ENCODE measurements around the gene SIT1. TPM values are rescaled to one million over a fixed set of nuclear protein-coding genes. Genes with fewer than 3 reads are reported as not detected.
A peak's percentile ranks its signal among the peaks of the same experiment; 100 is the strongest.

SIT1 gene
- total and polyA plus RNA-seq, 2 experiments from 2014 or later = 13.2 to 14.7 TPM

GRCh38 chr9:35667939-35668338 lies 17.2 kb upstream of the SIT1 start:
- no peak for TF ChIP-seq ZNF114 (CRISPR knock-in tag; IDR thresholded peaks at IDR 0.05)
- no peaks in the 10 kb centered on the region; the same call in 2 of the 3 replicates for H3K9me3 Mint-ChIP-seq
- H3K4me2 ChIP-seq = no peak overlapping the region
- H2AFZ ChIP-seq = no peak overlapping the region
- H3K4me1 Mint-ChIP-seq = peaks cover 20% of the 10 kb centered on the region
- H3K27ac Mint-ChIP-seq = no peak overlapping the region
- ATAC-seq (no peak), DNase-seq (ENCODE audit: low spot score) (no peak)
- peaks cover 12% of the 10 kb centered on the region for H3K9me2 ChIP-seq (ENCODE audit: insufficient read depth)
- H3K27ac ChIP-seq (ENCODE audit: low read depth) = no peak overlapping the region
- no peaks in the 10 kb centered on the region for H3K27me3 ChIP-seq (ENCODE audit: insufficient read depth)
- no peak overlapping the region for H3K4me3 ChIP-seq
- H3K4me1 ChIP-seq (ENCODE audit: insufficient read depth) = peaks cover 15% of the 10 kb centered on the region
- H3K4me3 Mint-ChIP-seq = no peak overlapping the region
- H3F3A ChIP-seq (replicated peaks; ENCODE audit: low read depth) = 0 out of 2 replicates have a peak, but pooled peaks cover 13% of the 10 kb centered on the region
- H3K36me3 Mint-ChIP-seq (ENCODE audit: low read depth) = peaks cover 5% of the 10 kb centered on the region
- H3K36me3 ChIP-seq (ENCODE audit: insufficient read depth) = no peaks in the 10 kb centered on the region
- H3K79me2 ChIP-seq (replicated peaks; ENCODE audit: insufficient read depth) = peaks cover 8% of the 10 kb centered on the region; the same call in 1 of the 2 replicates
- peaks cover 6% of the 10 kb centered on the region for H3K27me3 Mint-ChIP-seq (ENCODE audit: insufficient read depth, low read depth, poor library complexity)
- no peaks in the 10 kb centered on the region for H4K20me1 ChIP-seq (replicated peaks; ENCODE audit: insufficient read depth)

- no peak for DNase-seq (ENCODE audit: low spot score)
- no peak for ATAC-seq
- H3K79me2 ChIP-seq (replicated peaks; ENCODE audit: insufficient read depth) = peaks cover 8% of the 10 kb centered on the region; the same call in 1 of the 2 replicates
- H3K4me3 ChIP-seq = no peak overlapping the region
- peaks cover 15% of the 10 kb centered on the region for H3K4me1 ChIP-seq (ENCODE audit: insufficient read depth)
- H3K27me3 ChIP-seq (ENCODE audit: insufficient read depth) = no peaks in the 10 kb centered on the region
- H3K4me2 ChIP-seq = no peak overlapping the region
- peaks cover 12% of the 10 kb centered on the region for H3K9me2 ChIP-seq (ENCODE audit: insufficient read depth)
- H3K9me3 Mint-ChIP-seq = no peaks in the 10 kb centered on the region; the same call in 2 of the 3 replicates
- no peak overlapping the region for H3K27ac Mint-ChIP-seq
- peaks cover 28% of the 10 kb centered on the region for H3K4me1 Mint-ChIP-seq
- no peak for TF ChIP-seq ETS1 (IDR thresholded peaks at IDR 0.05)
- TF ChIP-seq CREB1 (CRISPR knock-in tag; IDR thresholded peaks at IDR 0.05; ENCODE audit: low read depth) = no peak
- no peak for TF ChIP-seq ZNF114 (CRISPR knock-in tag; IDR thresholded peaks at IDR 0.05)
- no peak for TF ChIP-seq CTCF (conservative IDR thresholded peaks at IDR 0.05; ENCODE audit: low read depth in 2 of 2)
- no peak overlapping the region for H3K4me3 Mint-ChIP-seq
- peaks cover 7% of the 10 kb centered on the region; the same call in 1 of the 2 replicates for H3K36me3 ChIP-seq (ENCODE audit: insufficient read depth)
- peaks cover 10% of the 10 kb centered on the region for H3K27me3 Mint-ChIP-seq (ENCODE audit: insufficient read depth, low read depth, poor library complexity)
- H3K36me3 Mint-ChIP-seq (ENCODE audit: low read depth) = peaks cover 19% of the 10 kb centered on the region
- no peak overlapping the region for H2AFZ ChIP-seq
- H3F3A ChIP-seq (replicated peaks; ENCODE audit: low read depth) = 0 out of 2 replicates have a peak, but pooled peaks cover 13% of the 10 kb centered on the region
- H3K27ac ChIP-seq (ENCODE audit: low read depth) = no peak overlapping the region
- H4K20me1 ChIP-seq (replicated peaks; ENCODE audit: insufficient read depth) = no peaks in the 10 kb centered on the region
Measured at GRCh38 chr9:35666549-35666948, 15.8 kb upstream of the SIT1 start.

GRCh38 chr9:35666045-35666444 lies 15.3 kb upstream of the SIT1 start:
- H3K9me3 Mint-ChIP-seq = no peaks in the 10 kb centered on the region; the same call in 2 of the 3 replicates
- Histone ChIP-seq H3K4me2 (no peak overlapping the region), H4K20me1 (replicated peaks; ENCODE audit: insufficient read depth) (no peaks in the 10 kb centered on the region), H3F3A (replicated peaks; ENCODE audit: low read depth) (0 out of 2 replicates have a peak, but pooled peaks cover 13% of the 10 kb centered on the region), H3K4me3 (no peak overlapping the region), H3K4me1 (ENCODE audit: insufficient read depth) (peaks cover 15% of the 10 kb centered on the region), H3K36me3 (ENCODE audit: insufficient read depth) (peaks cover 8% of the 10 kb centered on the region; the same call in 1 of the 2 replicates), H3K27me3 (ENCODE audit: insufficient read depth) (no peaks in the 10 kb centered on the region), H3K27ac (ENCODE audit: low read depth) (no peak overlapping the region), H3K9me2 (ENCODE audit: insufficient read depth) (peaks cover 12% of the 10 kb centered on the region), H2AFZ (no peak overlapping the region), H3K79me2 (replicated peaks; ENCODE audit: insufficient read depth) (peaks cover 8% of the 10 kb centered on the region; the same call in 1 of the 2 replicates)
- peaks cover 11% of the 10 kb centered on the region for H3K27me3 Mint-ChIP-seq (ENCODE audit: insufficient read depth, low read depth, poor library complexity)
- no peak for ATAC-seq
- H3K27ac Mint-ChIP-seq = no peak overlapping the region
- peak overlapping the region; percentile 34; the same call in 1 of the 3 replicates for H3K4me3 Mint-ChIP-seq
- peaks cover 28% of the 10 kb centered on the region for H3K4me1 Mint-ChIP-seq
- no peak for DNase-seq (ENCODE audit: low spot score)
- H3K36me3 Mint-ChIP-seq (ENCODE audit: low read depth) = peaks cover 22% of the 10 kb centered on the region
- TF ChIP-seq STAT1 (IDR thresholded peaks at IDR 0.05; ENCODE audit: unreplicated experiment) = no peak
- no peak for TF ChIP-seq EZH2 (IDR thresholded peaks at IDR 0.05; ENCODE audit: low read depth, unreplicated experiment)
- no peak for TF ChIP-seq EZH2phosphoT487 (IDR thresholded peaks at IDR 0.05; ENCODE audit: unreplicated experiment)

Data from GM23338 (cell line).